Endothelial cell of umbilical vein (primary cell): ENCODE results near the gene BMPR1A. TPM values are rescaled to one million over a fixed set of nuclear protein-coding genes. Genes with fewer than 3 reads are reported as not detected.

Experiments used
- BruUV-seq: library from RNA; stranded (reverse); fragments of 400-500 nt; replicated peaks from 2 replicates; lab custom pipeline; 2021; lab: Mats Ljungman, UMichigan
- CTCF ChIA-PET: fragments of 300-600, 350-600 bp; sonication (Branson Sonifier 250); formaldehyde crosslinking; loops from one replicate; lab custom pipeline; 2021; ENCODE audit warnings: antibody characterized with exemption, inconsistent platforms; lab: Charles Lee
- POLR2A ChIA-PET: fragments of 300-600, 350-600 bp; sonication (Branson Sonifier 250); formaldehyde crosslinking; loops from one replicate; lab custom pipeline; 2021; ENCODE audit warnings: antibody characterized with exemption, inconsistent platforms; lab: Charles Lee
- DNase-seq: peaks from one replicate; pipeline ENCODE4 v3.0.0-alpha.2; 2011; ENCODE audit warnings: low read depth, low spot score
- FAIRE-seq: peaks from 2 replicates; lab custom pipeline; 2011; peaks lifted over from hg19 to GRCh38; lab: Jason Lieb, UNC
- H2AFZ ChIP-seq: 2 replicates; pipeline ENCODE4 v1.6.0; 2012; ENCODE audit warnings: low read depth, low read length, control low read depth, inconsistent platforms
- H3K27ac ChIP-seq: 2 replicates; pipeline ENCODE4 v1.5.1; 2011; ENCODE audit warnings: low read depth, mild to moderate bottlenecking, control low read depth, low read length, moderate library complexity; ENCODE audit not compliant: insufficient read depth
- H3K27me3 ChIP-seq, 2 experiments: 2 replicates each; pipeline versions ENCODE4 v1.6.0 to v1.6.1; 2011; ENCODE audit warnings: low read length in 2 of 2, mixed read lengths in 1 of 2; ENCODE audit not compliant: control insufficient read depth in 2 of 2, insufficient read depth in 2 of 2
- H3K36me3 ChIP-seq, 2 experiments: 2 replicates in 1 of 2; 3 replicates in 1 of 2; pipeline ENCODE4 v1.5.1; 2011; ENCODE audit warnings: low read length in 2 of 2, mild to moderate bottlenecking in 1 of 2, moderate library complexity in 1 of 2; ENCODE audit not compliant: control insufficient read depth in 2 of 2, insufficient read depth in 2 of 2; ENCODE audit errors: extremely low read depth in 1 of 2
- H3K4me1 ChIP-seq: 3 replicates; pipeline ENCODE4 v1.5.1; 2011; ENCODE audit warnings: mild to moderate bottlenecking, low read length; ENCODE audit not compliant: control insufficient read depth, insufficient read depth; ENCODE audit errors: extremely low read depth
- H3K4me2 ChIP-seq: 2 replicates; pipeline ENCODE4 v1.6.1; 2011; ENCODE audit warnings: low read length, control low read depth, mixed read lengths; ENCODE audit not compliant: insufficient read depth
- H3K4me3 ChIP-seq, 3 experiments: fragments of 200-600 bp in 1 of 3; sonication (generic), shearing (Covaris generic) in 1 of 3; replicated peaks in 1 of 3; 2 replicates each; pipeline ENCODE4 v1.5.1; 2011 to 2016; ENCODE audit warnings: control low read depth in 3 of 3, low read length in 3 of 3, mild to moderate bottlenecking in 2 of 3, inconsistent platforms in 1 of 3, low read depth in 1 of 3, moderate library complexity in 1 of 3; ENCODE audit not compliant: insufficient read depth in 1 of 3
- H3K79me2 ChIP-seq: 2 replicates; pipeline ENCODE4 v1.6.0; 2012; ENCODE audit warnings: low read length, inconsistent platforms; ENCODE audit not compliant: control insufficient read depth, insufficient read depth
- H3K9ac ChIP-seq: replicated peaks from 2 replicates; pipeline ENCODE3; 2011; ENCODE audit warnings: low read length, control low read depth; ENCODE audit not compliant: insufficient read depth; ENCODE audit errors: extremely low read depth
- H3K9me1 ChIP-seq: replicated peaks from 3 replicates; pipeline ENCODE4 v1.6.0; 2011; ENCODE audit warnings: mild to moderate bottlenecking, low read length; ENCODE audit not compliant: control insufficient read depth, insufficient read depth; ENCODE audit errors: extremely low read depth
- H3K9me3 ChIP-seq: replicated peaks from 2 replicates; pipeline ENCODE4 v1.5.1; 2012; ENCODE audit warnings: low read length, inconsistent platforms; ENCODE audit not compliant: control insufficient read depth, insufficient read depth
- H4K20me1 ChIP-seq: replicated peaks from 2 replicates; pipeline ENCODE3; 2011; ENCODE audit warnings: mild to moderate bottlenecking, low read length; ENCODE audit not compliant: control insufficient read depth, insufficient read depth; ENCODE audit errors: extremely low read depth
- EZH2 ChIP-seq: IDR thresholded peaks from 2 replicates; pipeline ENCODE4 v1.6.1; 2012; ENCODE audit warnings: borderline replicate concordance, low read depth, mild to moderate bottlenecking, moderate library complexity, low read length, inconsistent platforms; ENCODE audit not compliant: severe bottlenecking
- FOS ChIP-seq: IDR thresholded peaks from 2 replicates; pipeline ENCODE4 v1.6.1; 2011; ENCODE audit warnings: mild to moderate bottlenecking, low read length, moderate library complexity, borderline replicate concordance; ENCODE audit not compliant: insufficient read depth
- GATA2 ChIP-seq: IDR thresholded peaks from 2 replicates; pipeline ENCODE4 v1.7.0; 2011; ENCODE audit warnings: low read depth, mild to moderate bottlenecking, moderate library complexity, mixed read lengths, low read length; ENCODE audit not compliant: insufficient read length, insufficient read depth
- JUN ChIP-seq: IDR thresholded peaks from 2 replicates; pipeline ENCODE4 v1.6.1; 2011; ENCODE audit warnings: borderline replicate concordance, low read depth; ENCODE audit not compliant: insufficient read length, insufficient read depth
- MAX ChIP-seq: IDR thresholded peaks from 2 replicates; pipeline ENCODE4 v1.6.1; 2011; ENCODE audit not compliant: insufficient read depth, insufficient read length
- MYC ChIP-seq: IDR thresholded peaks from one replicate; pipeline ENCODE4 v1.6.1; 2011; ENCODE audit warnings: mild to moderate bottlenecking, low read depth, low read length
- POLR2A ChIP-seq: IDR thresholded peaks from 2 replicates; pipeline ENCODE4 v1.6.1; 2012; ENCODE audit warnings: low read depth, mild to moderate bottlenecking, control low read depth, low read length
- POLR2AphosphoS5 ChIP-seq: IDR thresholded peaks from 2 replicates; pipeline ENCODE4 v1.6.1; 2012; ENCODE audit warnings: low read depth, mild to moderate bottlenecking, control low read depth, low read length, moderate library complexity; ENCODE audit not compliant: insufficient read depth
- dilution Hi-C: fragments of 300-500 bp; cut with MboI; formaldehyde crosslinking; loops from one replicate; pipeline ENCODE4 v1.15.0; 2019; ENCODE audit warnings: low sequenced_read_pairs; ENCODE audit not compliant: extremely low pct_ligation_motif_present
- intact Hi-C: fragments of 100-400 bp; cut with micrococcal nuclease; formaldehyde crosslinking; loops from one replicate; pipeline ENCODE4 v1.10.0; 2022
- polyA plus RNA-seq, 4 experiments: library from polyadenylated mRNA; depleted of rRNA in 3 of 4; stranded (reverse) in 3 of 4; unstranded in 1 of 4; fragments of >200 nt; gene quantifications; 2 replicates each; pipeline versions ENCODE4 v1.2.1 to v1.2.3, GENCODE V29; 2011 to 2012; ENCODE audit warnings: missing spikeins in 1 of 4
- total RNA-seq: library from RNA; stranded (reverse); gene quantifications from 2 replicates; pipeline ENCODE4 v1.2.3, GENCODE V29; 2021
- TF ChIP-seq, protein P1 (sequence below), 2 donors: IDR thresholded peaks; 1 replicate in 1 of 2; 2 replicates in 1 of 2; pipeline ENCODE4 v1.5.1; 2011; ENCODE audit warnings: low read length in 2 of 2, mild to moderate bottlenecking in 2 of 2, moderate library complexity in 2 of 2, control low read depth in 1 of 2, inconsistent platforms in 1 of 2, low read depth in 1 of 2; ENCODE audit not compliant: insufficient read depth in 1 of 2; ENCODE audit errors: extremely low read depth in 1 of 2

The BMPR1A gene
- total and polyA plus RNA-seq, 2 donors (not counting 3 experiments of a cell fraction or from before 2014, with no cell fraction given): not detected

DNA sequence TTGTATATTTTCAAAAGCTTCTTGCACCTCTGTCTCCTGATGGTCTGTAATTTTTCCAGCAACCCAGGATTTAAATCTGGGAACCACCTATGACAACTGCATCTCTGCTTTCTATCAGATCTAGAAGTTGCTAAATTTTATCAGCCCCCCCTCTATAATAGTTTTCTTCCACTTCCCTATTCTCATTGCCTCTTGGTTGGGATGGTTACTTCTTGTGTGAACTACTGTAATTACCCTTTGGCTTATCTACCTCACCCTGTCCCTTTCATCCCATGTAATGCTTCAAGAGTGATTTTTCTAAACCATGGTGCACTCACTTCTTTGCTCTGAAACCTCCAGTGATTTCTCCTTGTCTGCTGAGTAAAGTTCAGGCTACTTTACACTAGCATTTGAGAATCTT is 92.3 kb downstream of the BMPR1A start:
- DNase-seq: no peak
- Histone ChIP-seq H3K79me2 (no peaks in the 10 kb centered on the region), H3K4me3 (no peak overlapping the region), H3K9me3 (no peaks in the 10 kb centered on the region), H3K9ac (no peak overlapping the region), H3K4me2 (no peak overlapping the region), H3K36me3 (no peaks in the 10 kb centered on the region), H3K27ac (no peak overlapping the region), H4K20me1 (no peaks in the 10 kb centered on the region), H2AFZ (no peak overlapping the region), H3K9me1 (no peaks in the 10 kb centered on the region), H3K4me1 (no peaks in the 10 kb centered on the region), H3K27me3 (peaks cover 27 to 52% of the 10 kb centered on the region in 2 experiments)
- FAIRE-seq: no peak
- dilution Hi-C loops (no loop called here), intact Hi-C loops (no loop called here)
- POLR2A ChIA-PET: no interaction called here
- no peak for TF ChIP-seq MYC
- TF ChIP-seq GATA2: no peak
- no peak for TF ChIP-seq JUN
- TF ChIP-seq EZH2: no peak
- CTCF ChIA-PET: no interaction called here
- BruUV-seq: no TSS peak

DNA sequence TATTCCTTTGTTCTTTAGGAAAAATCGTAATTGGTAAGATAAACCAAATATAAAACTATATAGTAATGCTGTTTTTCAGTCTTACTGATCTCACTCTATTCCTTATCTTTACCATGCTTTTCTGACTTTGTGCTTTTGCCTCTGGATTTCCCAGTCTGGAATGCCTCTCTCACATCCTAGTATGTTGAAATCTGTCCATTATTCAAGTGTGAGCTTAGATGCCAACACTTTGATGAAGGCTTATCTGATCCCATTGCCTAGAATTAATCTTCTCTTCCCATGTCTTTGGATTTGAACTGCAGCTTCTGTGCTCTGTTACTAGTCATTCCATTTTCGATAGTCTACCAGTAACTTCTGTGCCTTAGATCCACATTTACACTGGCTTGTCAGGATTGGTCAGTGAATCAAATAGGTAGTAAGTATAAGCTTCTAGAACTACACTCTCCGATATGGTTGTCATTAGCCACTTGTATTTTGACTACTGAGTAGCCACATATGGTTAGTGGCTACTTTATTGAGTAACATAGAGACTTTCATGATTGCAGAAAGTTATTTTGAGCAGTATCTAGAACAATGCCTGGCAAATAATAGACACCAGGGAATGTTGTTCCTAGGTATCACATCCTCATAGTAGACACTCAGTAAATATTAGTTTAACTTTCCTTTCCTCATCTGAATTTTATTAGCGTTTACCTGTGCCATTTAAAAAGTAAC is 92.9 kb downstream of the BMPR1A start:
- no peaks in the 10 kb centered on the region for H3K9me1 ChIP-seq
- TF ChIP-seq EZH2 (no peak), MYC (no peak), GATA2 (no peak), MAX (no peak), JUN (no peak), POLR2A (no peak), POLR2AphosphoS5 (no peak), FOS (no peak)
- TF ChIP-seq, protein P1, sequence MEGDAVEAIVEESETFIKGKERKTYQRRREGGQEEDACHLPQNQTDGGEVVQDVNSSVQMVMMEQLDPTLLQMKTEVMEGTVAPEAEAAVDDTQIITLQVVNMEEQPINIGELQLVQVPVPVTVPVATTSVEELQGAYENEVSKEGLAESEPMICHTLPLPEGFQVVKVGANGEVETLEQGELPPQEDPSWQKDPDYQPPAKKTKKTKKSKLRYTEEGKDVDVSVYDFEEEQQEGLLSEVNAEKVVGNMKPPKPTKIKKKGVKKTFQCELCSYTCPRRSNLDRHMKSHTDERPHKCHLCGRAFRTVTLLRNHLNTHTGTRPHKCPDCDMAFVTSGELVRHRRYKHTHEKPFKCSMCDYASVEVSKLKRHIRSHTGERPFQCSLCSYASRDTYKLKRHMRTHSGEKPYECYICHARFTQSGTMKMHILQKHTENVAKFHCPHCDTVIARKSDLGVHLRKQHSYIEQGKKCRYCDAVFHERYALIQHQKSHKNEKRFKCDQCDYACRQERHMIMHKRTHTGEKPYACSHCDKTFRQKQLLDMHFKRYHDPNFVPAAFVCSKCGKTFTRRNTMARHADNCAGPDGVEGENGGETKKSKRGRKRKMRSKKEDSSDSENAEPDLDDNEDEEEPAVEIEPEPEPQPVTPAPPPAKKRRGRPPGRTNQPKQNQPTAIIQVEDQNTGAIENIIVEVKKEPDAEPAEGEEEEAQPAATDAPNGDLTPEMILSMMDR (IDR thresholded peaks at IDR 0.05; ENCODE audit: extremely low read depth in 1 of 2, insufficient read depth in 1 of 2, low read depth in 1 of 2, low read length in 2 of 2): no peak
- H3K79me2 ChIP-seq: no peaks in the 10 kb centered on the region
- H2AFZ ChIP-seq: no peak overlapping the region
- BruUV-seq: no TSS peak
- H3K4me3 ChIP-seq: no peak overlapping the region
- ChIA-PET POLR2A (no interaction called here), CTCF (no interaction called here)
- H3K27me3 ChIP-seq: peaks cover 26 to 47% of the 10 kb centered on the region in 2 experiments
- dilution Hi-C loops (no loop called here), intact Hi-C loops (no loop called here)
- H3K27ac ChIP-seq: no peak overlapping the region
- H3K4me2 ChIP-seq: no peak overlapping the region
- FAIRE-seq: no peak
- H3K9me3 ChIP-seq: no peaks in the 10 kb centered on the region
- H3K36me3 ChIP-seq: no peaks in the 10 kb centered on the region
- no peak overlapping the region for H3K9ac ChIP-seq
- no peak for DNase-seq
- H3K4me1 ChIP-seq: no peaks in the 10 kb centered on the region
- no peaks in the 10 kb centered on the region for H4K20me1 ChIP-seq
